Muscle of leg (tissue), 11 donors: ENCODE data around the gene ANAPC2. TPM values are rescaled to one million over a fixed set of nuclear protein-coding genes. Genes with fewer than 3 reads are reported as not detected.
A peak's percentile ranks its signal among the peaks of the same experiment; 100 is the strongest.

Experiments
- DNase-seq: peaks from one replicate; pipeline ENCODE4 v3.0.0; 2013
- H3K27ac ChIP-seq: one replicate; pipeline ENCODE4 v1.5.1; 2013; ENCODE audit warnings: mild to moderate bottlenecking, low read length, control low read depth
- H3K27me3 ChIP-seq: one replicate; pipeline ENCODE4 v1.6.1; 2013; ENCODE audit warnings: low read length; ENCODE audit not compliant: control insufficient read depth, insufficient read depth
- H3K36me3 ChIP-seq: one replicate; pipeline ENCODE4 v1.6.1; 2013; ENCODE audit warnings: low read length; ENCODE audit not compliant: control insufficient read depth, insufficient read depth
- H3K4me1 ChIP-seq: one replicate; pipeline ENCODE4 v1.6.1; 2013; ENCODE audit warnings: low read length; ENCODE audit not compliant: control insufficient read depth, insufficient read depth
- H3K4me3 ChIP-seq: one replicate; pipeline ENCODE4 v1.5.1; 2013; ENCODE audit warnings: low read length, control low read depth
- H3K9me3 ChIP-seq: replicated peaks from 2 replicates; pipeline ENCODE4 v1.6.1; 2013; ENCODE audit warnings: low read depth, low read length; ENCODE audit not compliant: control insufficient read depth
- WGBS: methylation state at CpG from one replicate; pipeline ENCODE4 v1.1.5; 2013; ENCODE audit warnings: missing lambda C conversion rate; ENCODE audit not compliant: insufficient coverage; 5-methylcytosine and 5-hydroxymethylcytosine counted together
- polyA plus RNA-seq, 8 donors: library from polyadenylated mRNA; unstranded; fragments of 120-200 nt; gene quantifications; one replicate each; pipeline versions ENCODE4 v1.2.1 to v1.2.3, GENCODE V29; 2013; ENCODE audit warnings: inconsistent platforms in 1 of 8, low replicate concordance in 1 of 8; ENCODE audit not compliant: insufficient read length in 8 of 8, insufficient read depth in 1 of 8
- total RNA-seq: library from RNA; stranded (reverse); fragments of 120-200 nt; gene quantifications from one replicate; pipeline ENCODE4 v1.2.4, GENCODE V29; 2013

Gene ANAPC2
- total and polyA plus RNA-seq, 9 donors = 20.4 to 41.6 (median 31.1) TPM

GRCh38 chr9:137199411-137200121, 11.2 kb upstream of the ANAPC2 start:
- H3K27me3 ChIP-seq = no peaks in the 10 kb centered on the region
- H3K27ac ChIP-seq = no peak overlapping the region
- H3K9me3 ChIP-seq = no peaks in the 10 kb centered on the region
- peaks cover 3% of the 10 kb centered on the region for H3K36me3 ChIP-seq
- no peak for DNase-seq
- WGBS = 6% methylated on average over 48 of the region's 51 CpGs
- peaks cover 55% of the 10 kb centered on the region for H3K4me1 ChIP-seq
- H3K4me3 ChIP-seq = peak overlapping the region; percentile 29

DNA sequence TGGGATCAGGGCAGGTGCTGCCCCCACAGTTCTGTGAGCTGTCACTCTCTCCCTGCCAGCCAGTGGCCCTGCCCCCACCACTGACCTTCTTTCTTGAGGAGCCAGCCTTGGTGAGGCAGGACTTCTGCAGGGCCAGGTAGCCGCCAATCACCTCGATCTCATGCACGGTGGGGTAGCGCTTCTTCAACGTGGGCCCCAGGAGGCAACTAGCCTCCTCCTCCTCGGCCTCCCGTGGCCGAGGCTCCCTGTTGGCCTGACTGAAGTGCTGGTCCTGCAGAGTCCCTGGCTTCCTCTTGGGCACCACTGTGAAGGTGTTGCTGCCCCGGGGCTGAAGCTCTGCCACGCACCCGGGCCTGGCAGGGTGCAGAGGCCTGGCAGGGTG, 10.5 kb upstream of the ANAPC2 start:
- H3K4me3 ChIP-seq = no peak overlapping the region
- DNase-seq = no peak
- 71% methylated on average over 10 of the region's 11 CpGs for WGBS
- H3K27me3 ChIP-seq = no peaks in the 10 kb centered on the region
- no peak overlapping the region for H3K27ac ChIP-seq
- H3K9me3 ChIP-seq = no peaks in the 10 kb centered on the region
- peaks cover 53% of the 10 kb centered on the region for H3K4me1 ChIP-seq
- H3K36me3 ChIP-seq = peaks cover under 1% of the 10 kb centered on the region

DNA sequence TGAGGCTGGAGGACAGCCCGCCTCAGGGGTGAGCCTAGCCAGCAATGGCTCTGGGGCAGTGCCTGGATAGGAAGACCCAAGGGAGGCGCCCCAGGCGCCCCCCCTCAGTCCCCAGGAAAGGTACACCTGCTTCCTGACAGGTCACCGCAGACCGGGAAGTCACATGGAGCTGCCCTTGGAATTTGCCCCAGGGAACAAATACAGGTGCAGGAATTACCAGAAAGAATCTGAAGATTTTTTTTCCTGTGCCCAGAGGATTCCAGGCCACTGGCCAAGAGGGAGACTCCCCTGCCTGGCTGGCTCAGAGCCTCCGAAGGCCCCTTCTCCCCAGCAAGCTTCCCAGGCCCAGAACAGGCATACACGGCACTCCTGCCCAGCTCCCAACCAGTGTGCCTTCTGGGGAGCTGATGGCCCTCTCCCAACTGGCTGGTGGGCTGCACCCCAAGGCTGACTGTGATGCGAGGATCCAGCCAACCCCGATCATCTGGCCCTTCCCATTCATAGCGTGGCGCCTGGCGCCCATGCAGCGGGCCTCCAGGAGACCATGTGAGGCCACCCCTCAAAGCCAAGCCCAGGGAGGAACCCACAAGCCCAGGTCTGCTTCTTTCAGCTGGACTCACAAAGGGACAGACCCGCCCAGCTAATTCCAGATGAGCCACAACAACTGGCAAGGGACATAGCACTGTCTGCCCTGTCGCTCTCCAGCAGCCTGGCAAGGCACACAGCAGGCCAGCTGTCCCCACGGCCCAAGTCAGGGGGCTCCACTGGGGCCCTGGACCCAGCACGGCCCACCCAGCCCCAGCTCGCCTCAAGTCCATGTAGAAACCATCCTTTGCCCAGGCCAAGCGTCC, 9.9 kb upstream of the ANAPC2 start:
- WGBS = 75% methylated on average over 15 of the region's 19 CpGs
- no peaks in the 10 kb centered on the region for H3K27me3 ChIP-seq
- H3K9me3 ChIP-seq = no peaks in the 10 kb centered on the region
- H3K4me3 ChIP-seq = no peak overlapping the region
- H3K36me3 ChIP-seq = no peaks in the 10 kb centered on the region
- H3K27ac ChIP-seq = no peak overlapping the region
- DNase-seq = no peak
- H3K4me1 ChIP-seq = peaks cover 48% of the 10 kb centered on the region

GRCh38 chr9:137195525-137196220, 7.3 kb upstream of the ANAPC2 start:
- H3K27me3 ChIP-seq = no peaks in the 10 kb centered on the region
- H3K4me1 ChIP-seq = peaks cover 44% of the 10 kb centered on the region
- no peaks in the 10 kb centered on the region for H3K9me3 ChIP-seq
- DNase-seq = no peak
- no peak overlapping the region for H3K4me3 ChIP-seq
- 78% methylated on average over 21 of the region's 21 CpGs for WGBS
- H3K36me3 ChIP-seq = peaks cover 22% of the 10 kb centered on the region
- no peak overlapping the region for H3K27ac ChIP-seq

- Histone ChIP-seq H3K36me3 (peaks cover 30% of the 10 kb centered on the region), H3K4me1 (peaks cover 52% of the 10 kb centered on the region), H3K27me3 (no peaks in the 10 kb centered on the region), H3K4me3 (no peak overlapping the region), H3K27ac (no peak overlapping the region), H3K9me3 (no peaks in the 10 kb centered on the region)
- WGBS = 77% methylated on average over 6 of the region's 10 CpGs
- no peak for DNase-seq
Measured at GRCh38 chr9:137194909-137195308, 6.5 kb upstream of the ANAPC2 start.

- Histone ChIP-seq H3K9me3 (no peaks in the 10 kb centered on the region), H3K36me3 (peaks cover 33% of the 10 kb centered on the region), H3K4me3 (no peak overlapping the region), H3K27ac (no peak overlapping the region), H3K27me3 (no peaks in the 10 kb centered on the region), H3K4me1 (peaks cover 54% of the 10 kb centered on the region)
- 62% methylated on average over 16 of the region's 16 CpGs for WGBS
- no peak for DNase-seq
Measured at GRCh38 chr9:137194388-137194787, 6.0 kb upstream of the ANAPC2 start.

GRCh38 chr9:137193771-137194170, 5.4 kb upstream of the ANAPC2 start:
- Histone ChIP-seq H3K27me3 (no peaks in the 10 kb centered on the region), H3K4me3 (no peak overlapping the region), H3K4me1 (peaks cover 52% of the 10 kb centered on the region), H3K27ac (no peak overlapping the region), H3K36me3 (peaks cover 33% of the 10 kb centered on the region), H3K9me3 (no peaks in the 10 kb centered on the region)
- DNase-seq = no peak
- WGBS = 74% methylated on average over 11 of the region's 14 CpGs

DNA sequence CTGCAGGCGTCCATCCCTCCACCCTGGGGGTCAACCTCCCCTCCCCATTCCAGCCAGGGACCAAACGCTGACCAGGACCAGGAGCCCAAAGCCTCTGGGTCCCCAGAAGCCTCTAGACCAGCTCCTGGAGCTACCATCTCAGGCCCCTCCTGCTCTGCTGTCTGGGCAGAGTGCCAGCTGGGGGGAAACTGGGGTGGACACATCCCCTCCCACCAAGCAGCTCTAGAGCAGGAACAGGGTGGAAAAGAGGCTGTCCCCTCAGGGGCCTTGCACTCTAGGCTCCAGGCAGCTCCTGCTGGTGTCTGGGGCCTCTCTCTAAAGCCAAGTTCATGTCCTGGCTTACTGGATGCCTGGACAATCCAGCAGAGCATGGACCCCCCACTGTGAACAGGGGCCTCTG, 4.5 kb upstream of the ANAPC2 start:
- DNase-seq = no peak
- Histone ChIP-seq H3K4me3 (no peak overlapping the region), H3K36me3 (peaks cover 33% of the 10 kb centered on the region), H3K9me3 (no peaks in the 10 kb centered on the region), H3K27ac (no peak overlapping the region), H3K4me1 (peaks cover 46% of the 10 kb centered on the region), H3K27me3 (no peaks in the 10 kb centered on the region)
- no CpG with 5 or more reads among the region's 2 CpGs for WGBS

- H3K36me3 ChIP-seq = peaks cover 33% of the 10 kb centered on the region
- no peak overlapping the region for H3K4me3 ChIP-seq
- H3K4me1 ChIP-seq = peaks cover 46% of the 10 kb centered on the region
- H3K27ac ChIP-seq = no peak overlapping the region
- 83% methylated on average over 6 of the region's 10 CpGs for WGBS
- DNase-seq = no peak
- no peaks in the 10 kb centered on the region for H3K9me3 ChIP-seq
- no peaks in the 10 kb centered on the region for H3K27me3 ChIP-seq
Measured at GRCh38 chr9:137192448-137192780, 4.1 kb upstream of the ANAPC2 start.
